PC-9 (cell line): ENCODE measurements around the gene RAPGEF1. TPM values are rescaled to one million over a fixed set of nuclear protein-coding genes. Genes with fewer than 3 reads are reported as not detected.

ENCODE experiments used
- BruUV-seq: library from RNA; stranded (reverse); fragments of 400-500 nt; replicated peaks from 2 replicates; lab custom pipeline; 2021; lab: Mats Ljungman, UMichigan
- CTCF ChIA-PET: fragments of 300-600 bp; sonication (Branson Sonifier 250); formaldehyde crosslinking; loops from one replicate; lab custom pipeline; 2022; ENCODE audit warnings: antibody characterized with exemption; lab: Charles Lee
- POLR2A ChIA-PET: fragments of 300-600 bp; sonication (Branson Sonifier 250); formaldehyde crosslinking; loops from one replicate; lab custom pipeline; 2022; ENCODE audit warnings: antibody characterized with exemption; ENCODE audit not compliant: unreplicated experiment; lab: Charles Lee
- DNase-seq, 2 experiments: peaks; one replicate each; pipeline versions ENCODE4 v3.0.0 to v3.0.0-alpha.2; 2015 to 2022; ENCODE audit warnings: mixed read lengths in 1 of 2
- H2AFZ ChIP-seq: fragments of 200-600 bp; sonication (generic); 2 replicates; pipeline ENCODE4 v1.8.1; 2017; ENCODE audit warnings: antibody characterized with exemption
- H3F3A ChIP-seq: fragments of 200-600 bp; sonication (generic); 2 replicates; pipeline ENCODE4 v1.8.1; 2017; ENCODE audit warnings: antibody characterized with exemption, mild to moderate bottlenecking, low read depth; ENCODE audit not compliant: insufficient read depth
- H3K27ac ChIP-seq: fragments of 200-600 bp; sonication (generic); 2 replicates; pipeline ENCODE4 v1.6.1; 2016; ENCODE audit warnings: mixed run types
- H3K27me3 ChIP-seq: fragments of 200-600 bp; sonication (generic); 2 replicates; pipeline ENCODE4 v1.6.1; 2016; ENCODE audit warnings: low read depth, mixed run types; ENCODE audit not compliant: insufficient read depth
- H3K36me3 ChIP-seq: fragments of 200-600 bp; sonication (generic); 2 replicates; pipeline ENCODE4 v1.6.1; 2016; ENCODE audit warnings: low read depth, mixed run types
- H3K4me1 ChIP-seq: fragments of 200-600 bp; sonication (generic); replicated peaks from 2 replicates; pipeline ENCODE4 v1.6.1; 2016; ENCODE audit warnings: mixed run types; ENCODE audit not compliant: insufficient read depth
- H3K4me2 ChIP-seq: fragments of 200-600 bp; sonication (generic); 2 replicates; pipeline ENCODE4 v1.6.1; 2017; ENCODE audit warnings: mixed run types
- H3K4me3 ChIP-seq: fragments of 200-600 bp; sonication (generic); 2 replicates; pipeline ENCODE4 v1.6.1; 2016; ENCODE audit warnings: mixed run types
- H3K79me2 ChIP-seq: fragments of 200-600 bp; sonication (generic); 2 replicates; pipeline ENCODE4 v1.6.1; 2017; ENCODE audit warnings: low read depth, mixed run types
- H3K9me2 ChIP-seq: fragments of 200-600 bp; sonication (generic); 2 replicates; pipeline ENCODE4 v1.8.1; 2017; ENCODE audit warnings: mild to moderate bottlenecking; ENCODE audit not compliant: insufficient read depth
- H3K9me3 ChIP-seq: fragments of 200-600 bp; sonication (generic); 2 replicates; pipeline ENCODE4 v1.8.1; 2016; ENCODE audit warnings: low read depth; ENCODE audit not compliant: insufficient read depth
- H4K20me1 ChIP-seq: fragments of 200-600 bp; sonication (generic); 2 replicates; pipeline ENCODE4 v1.8.1; 2017; ENCODE audit not compliant: insufficient read depth
- EZH2 ChIP-seq: fragments of 200-600 bp; sonication (generic); IDR thresholded peaks from 2 replicates; pipeline ENCODE4 v1.8.0; 2017; ENCODE audit warnings: antibody characterized with exemption, low read depth
- intact Hi-C: fragments of 100-400 bp; cut with micrococcal nuclease; formaldehyde crosslinking; loops from one replicate; pipeline ENCODE4 v1.10.0; 2022; ENCODE audit not compliant: unreplicated experiment
- total RNA-seq: library from RNA; stranded (reverse); gene quantifications from 2 replicates; pipeline ENCODE4 v1.2.3, GENCODE V29; 2021
- TF ChIP-seq, protein P1 (sequence below): fragments of 200-600 bp; sonication (generic); conservative IDR thresholded peaks from 2 replicates; pipeline ENCODE4 v1.6.1; 2017; ENCODE audit warnings: mixed run types, antibody characterized with exemption, mild to moderate bottlenecking, moderate library complexity

Gene RAPGEF1
- total RNA-seq, 1 experiment from 2014 or later: 66.5 TPM

GRCh38 chr9:131728961-131729360 is 10.9 kb downstream of the RAPGEF1 start:
- H3K9me3 ChIP-seq: no peaks in the 10 kb centered on the region
- peaks cover 16% of the 10 kb centered on the region for H4K20me1 ChIP-seq
- no peak for DNase-seq
- H3K9me2 ChIP-seq: no peaks in the 10 kb centered on the region
- POLR2A ChIA-PET: interaction anchor here (0.7 kb wide), 1 partner anchor 17 kb away, joined by 5 read pairs; no protein-coding TSS in a partner anchor
- H3K36me3 ChIP-seq: no peaks in the 10 kb centered on the region
- peaks cover 15% of the 10 kb centered on the region; the same call in 1 of the 2 replicates for H3F3A ChIP-seq
- no TSS peak for BruUV-seq
- H3K27ac ChIP-seq: no peak overlapping the region
- no peak overlapping the region for H2AFZ ChIP-seq
- peaks cover 28% of the 10 kb centered on the region for H3K79me2 ChIP-seq
- CTCF ChIA-PET: no interaction called here
- no peak overlapping the region for H3K4me2 ChIP-seq
- no peak for TF ChIP-seq EZH2
- TF ChIP-seq, protein P1, sequence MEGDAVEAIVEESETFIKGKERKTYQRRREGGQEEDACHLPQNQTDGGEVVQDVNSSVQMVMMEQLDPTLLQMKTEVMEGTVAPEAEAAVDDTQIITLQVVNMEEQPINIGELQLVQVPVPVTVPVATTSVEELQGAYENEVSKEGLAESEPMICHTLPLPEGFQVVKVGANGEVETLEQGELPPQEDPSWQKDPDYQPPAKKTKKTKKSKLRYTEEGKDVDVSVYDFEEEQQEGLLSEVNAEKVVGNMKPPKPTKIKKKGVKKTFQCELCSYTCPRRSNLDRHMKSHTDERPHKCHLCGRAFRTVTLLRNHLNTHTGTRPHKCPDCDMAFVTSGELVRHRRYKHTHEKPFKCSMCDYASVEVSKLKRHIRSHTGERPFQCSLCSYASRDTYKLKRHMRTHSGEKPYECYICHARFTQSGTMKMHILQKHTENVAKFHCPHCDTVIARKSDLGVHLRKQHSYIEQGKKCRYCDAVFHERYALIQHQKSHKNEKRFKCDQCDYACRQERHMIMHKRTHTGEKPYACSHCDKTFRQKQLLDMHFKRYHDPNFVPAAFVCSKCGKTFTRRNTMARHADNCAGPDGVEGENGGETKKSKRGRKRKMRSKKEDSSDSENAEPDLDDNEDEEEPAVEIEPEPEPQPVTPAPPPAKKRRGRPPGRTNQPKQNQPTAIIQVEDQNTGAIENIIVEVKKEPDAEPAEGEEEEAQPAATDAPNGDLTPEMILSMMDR: no peak
- no peak overlapping the region for H3K4me3 ChIP-seq
- H3K27me3 ChIP-seq: no peaks in the 10 kb centered on the region
- H3K4me1 ChIP-seq: peaks cover 27% of the 10 kb centered on the region
- intact Hi-C loops: no loop called here

DNA sequence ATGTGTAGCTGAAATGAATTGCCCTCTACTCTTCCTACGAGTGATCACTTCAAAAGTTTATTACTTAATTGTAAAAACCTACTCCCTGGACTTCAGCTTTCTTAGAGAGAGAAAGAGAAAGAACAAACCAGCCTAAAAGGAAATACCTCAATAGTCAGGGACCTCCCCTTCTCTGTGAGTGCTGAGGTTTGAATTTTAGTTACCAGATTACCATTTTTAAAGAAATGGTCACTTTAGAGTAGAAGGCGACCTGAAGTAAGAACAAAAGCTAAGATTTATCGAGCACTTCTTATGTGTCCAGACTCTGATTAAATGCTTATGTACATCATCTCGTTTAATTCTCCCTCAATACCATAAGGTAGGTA is 11.3 kb downstream of the RAPGEF1 start:
- intact Hi-C loops: no loop called here
- CTCF ChIA-PET: no interaction called here

DNA sequence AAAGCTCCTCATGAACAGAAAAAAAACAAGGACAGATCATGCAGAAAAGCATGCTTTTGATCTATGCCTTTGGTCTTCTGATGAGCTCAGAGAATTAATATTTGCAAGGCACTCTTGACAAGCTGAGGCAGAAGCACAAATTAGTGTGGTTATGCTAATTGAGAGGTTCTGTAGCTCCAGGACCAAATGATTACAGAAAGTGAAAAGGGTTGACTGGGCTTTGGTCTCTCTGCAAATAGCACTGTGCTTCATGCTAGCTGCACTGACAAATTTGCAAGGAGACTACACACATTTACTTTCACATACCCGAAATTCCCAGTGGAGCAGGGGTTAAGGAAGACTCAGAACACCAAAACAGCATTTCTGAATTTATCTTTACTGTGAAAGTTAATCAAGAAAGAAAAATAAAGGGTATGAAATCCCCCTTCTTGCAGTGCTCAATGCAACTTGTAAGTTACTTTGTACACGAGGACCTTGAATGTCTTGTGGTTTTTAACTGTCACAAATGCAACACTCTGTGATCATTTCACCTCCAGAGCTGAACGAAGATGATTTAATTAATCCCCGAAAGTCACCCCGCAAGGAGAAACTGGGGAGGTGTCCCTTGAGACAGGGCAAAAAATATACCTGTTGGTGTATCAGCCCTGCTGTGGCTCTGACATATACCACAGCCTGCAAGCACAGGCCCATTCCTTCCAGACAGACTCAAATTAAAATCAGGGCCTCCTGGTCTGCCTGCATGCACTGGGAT is 11.9 kb downstream of the RAPGEF1 start:
- no peaks in the 10 kb centered on the region for H3K27me3 ChIP-seq
- peaks cover 11% of the 10 kb centered on the region; the same call in 1 of the 2 replicates for H3F3A ChIP-seq
- ChIA-PET POLR2A (interaction anchor here (0.7 kb wide), 1 partner anchor 16 kb away, joined by 5 read pairs; no protein-coding TSS in a partner anchor), CTCF (no interaction called here)
- H3K27ac ChIP-seq: no peak overlapping the region
- H3K36me3 ChIP-seq: no peaks in the 10 kb centered on the region
- TF ChIP-seq EZH2: no peak
- TF ChIP-seq, protein P1: no peak
- no peaks in the 10 kb centered on the region for H3K9me3 ChIP-seq
- no peaks in the 10 kb centered on the region for H3K9me2 ChIP-seq
- intact Hi-C loops: no loop called here
- peaks cover 28% of the 10 kb centered on the region for H3K79me2 ChIP-seq
- no peak for DNase-seq
- peaks cover 19% of the 10 kb centered on the region for H3K4me1 ChIP-seq
- BruUV-seq: no TSS peak
- H3K4me3 ChIP-seq: no peak overlapping the region
- H3K4me2 ChIP-seq: no peak overlapping the region
- H2AFZ ChIP-seq: no peak overlapping the region
- peaks cover 16% of the 10 kb centered on the region for H4K20me1 ChIP-seq

More for the DNA sequence above, 11.3 kb downstream of the RAPGEF1 start:
- Histone ChIP-seq H3K4me2 (no peak overlapping the region), H3F3A (peaks cover 12% of the 10 kb centered on the region; the same call in 1 of the 2 replicates), H3K4me1 (peaks cover 24% of the 10 kb centered on the region), H3K27me3 (no peaks in the 10 kb centered on the region), H3K9me3 (no peaks in the 10 kb centered on the region), H3K27ac (no peak overlapping the region), H3K9me2 (no peaks in the 10 kb centered on the region), H4K20me1 (peaks cover 16% of the 10 kb centered on the region), H2AFZ (no peak overlapping the region), H3K36me3 (no peaks in the 10 kb centered on the region), H3K79me2 (peaks cover 28% of the 10 kb centered on the region), H3K4me3 (no peak overlapping the region)
- TF ChIP-seq, protein P1: no peak
- TF ChIP-seq EZH2: no peak
- no peak for DNase-seq
- no TSS peak for BruUV-seq
- POLR2A ChIA-PET: interaction anchor here (0.7 kb wide), 1 partner anchor 17 kb away, joined by 5 read pairs; no protein-coding TSS in a partner anchor
